Fibroblast of skin of left quadriceps (primary cell): ENCODE data around the gene SPDEF.
A peak's percentile ranks its signal among the peaks of the same experiment; 100 is the strongest.

Experiments used
- DNase-seq, 2 experiments: peaks; one replicate each; pipeline ENCODE4 v3.0.0-alpha.2; 2013; ENCODE audit warnings: low read depth in 2 of 2

Gene SPDEF

DNA sequence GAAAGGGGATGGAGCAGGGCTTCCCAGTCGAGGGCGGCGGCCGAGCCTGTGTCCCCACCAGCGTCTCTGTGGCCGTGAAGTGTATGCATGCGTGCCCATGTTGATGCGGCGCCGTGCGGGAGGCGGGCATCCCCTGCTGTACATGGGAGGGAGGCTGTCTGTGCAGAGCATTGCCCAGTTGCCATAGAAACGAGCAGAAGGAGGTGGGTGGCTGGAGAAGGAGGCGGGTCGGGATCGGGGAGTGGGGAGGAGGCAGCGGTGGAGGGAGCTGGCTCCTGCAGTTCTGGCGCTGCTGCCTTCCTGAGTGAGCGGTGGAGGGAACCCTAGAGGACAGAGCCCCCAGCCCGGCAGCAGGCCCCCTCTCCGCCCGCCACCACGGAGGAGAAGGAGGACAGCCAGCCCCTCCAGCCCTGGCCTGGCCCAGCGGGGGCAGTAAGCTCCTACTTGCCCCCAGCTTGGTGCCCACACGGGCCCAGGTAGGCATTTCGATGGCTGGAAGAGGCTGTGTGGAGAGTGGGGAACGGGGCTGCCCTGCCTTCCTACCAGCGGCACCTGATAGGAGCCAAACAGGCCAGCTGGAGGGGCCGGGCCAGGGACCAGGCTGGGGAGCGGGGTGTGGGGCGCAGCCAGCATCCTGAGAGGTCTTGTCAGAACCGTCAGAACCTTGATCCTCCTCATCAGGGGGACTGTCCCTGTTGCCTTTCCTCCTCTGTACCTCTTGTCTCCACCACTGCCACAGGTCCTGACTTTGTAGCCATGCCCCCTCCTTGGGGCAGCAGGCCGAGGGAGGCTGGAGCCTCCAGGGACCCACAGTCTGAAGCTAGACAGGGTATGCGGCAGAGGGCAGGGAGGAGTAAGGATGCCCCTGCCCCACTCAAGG lies 41.3 kb downstream of the SPDEF start:
- DNase-seq: no peak

DNA sequence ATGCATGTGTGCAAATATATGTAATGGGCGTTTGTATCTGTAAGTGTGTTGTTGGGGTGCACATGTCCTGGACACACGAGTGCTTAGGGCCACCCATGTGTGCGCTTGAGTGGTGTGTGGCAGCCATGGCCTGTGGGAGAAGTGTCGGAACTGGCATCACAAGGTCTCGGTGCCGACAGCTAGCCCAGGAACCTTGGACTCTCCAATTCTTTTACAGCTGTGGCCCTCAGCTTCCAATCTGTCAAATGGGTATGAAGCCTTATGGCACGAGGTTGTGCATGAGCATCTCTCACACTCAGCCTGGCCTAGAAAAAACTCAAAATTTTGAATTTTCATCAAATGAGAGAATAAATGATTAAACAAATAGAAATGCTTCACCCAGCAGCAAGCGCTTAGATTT lies 42.0 kb downstream of the SPDEF start:
- no peak for DNase-seq

DNA sequence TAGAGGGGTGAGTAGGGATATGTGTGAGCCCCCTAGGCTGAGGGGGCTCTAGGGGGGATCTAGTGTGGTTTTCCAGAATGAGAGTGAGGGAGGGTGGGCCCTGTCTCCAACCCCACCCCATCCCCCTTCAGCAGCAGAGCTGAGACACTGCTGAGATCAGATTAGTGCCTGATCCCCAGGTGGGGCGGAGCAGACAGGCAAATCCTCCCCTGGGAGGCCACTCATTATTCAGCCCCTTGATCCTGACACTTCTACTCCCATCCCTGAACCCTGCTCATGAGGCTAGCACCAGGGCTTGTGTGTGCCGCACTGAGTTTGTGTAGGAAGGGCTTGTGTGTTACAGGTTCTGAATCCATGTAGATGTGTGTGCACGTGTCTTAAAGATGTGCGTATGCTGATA lies 42.5 kb downstream of the SPDEF start:
- no peak for DNase-seq

DNA sequence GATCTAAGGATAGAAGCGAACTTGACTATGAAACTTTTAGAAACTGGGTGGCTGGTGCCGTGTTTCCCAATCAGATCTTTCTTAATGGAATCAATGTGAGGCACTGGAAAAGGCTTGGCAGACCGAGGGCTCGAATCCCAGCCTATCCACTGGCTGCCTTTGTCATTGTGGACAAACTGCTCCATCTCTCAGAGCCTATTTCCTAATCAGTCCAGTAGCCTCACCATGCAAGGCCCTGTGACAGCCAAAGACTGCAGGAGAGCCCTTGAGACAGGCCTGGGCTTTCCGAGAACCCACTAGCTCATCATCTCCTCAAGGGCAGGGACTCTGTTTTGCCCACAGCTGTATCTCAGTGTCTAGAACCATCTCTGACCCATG lies 43.4 kb downstream of the SPDEF start:
- DNase-seq: no peak

DNA sequence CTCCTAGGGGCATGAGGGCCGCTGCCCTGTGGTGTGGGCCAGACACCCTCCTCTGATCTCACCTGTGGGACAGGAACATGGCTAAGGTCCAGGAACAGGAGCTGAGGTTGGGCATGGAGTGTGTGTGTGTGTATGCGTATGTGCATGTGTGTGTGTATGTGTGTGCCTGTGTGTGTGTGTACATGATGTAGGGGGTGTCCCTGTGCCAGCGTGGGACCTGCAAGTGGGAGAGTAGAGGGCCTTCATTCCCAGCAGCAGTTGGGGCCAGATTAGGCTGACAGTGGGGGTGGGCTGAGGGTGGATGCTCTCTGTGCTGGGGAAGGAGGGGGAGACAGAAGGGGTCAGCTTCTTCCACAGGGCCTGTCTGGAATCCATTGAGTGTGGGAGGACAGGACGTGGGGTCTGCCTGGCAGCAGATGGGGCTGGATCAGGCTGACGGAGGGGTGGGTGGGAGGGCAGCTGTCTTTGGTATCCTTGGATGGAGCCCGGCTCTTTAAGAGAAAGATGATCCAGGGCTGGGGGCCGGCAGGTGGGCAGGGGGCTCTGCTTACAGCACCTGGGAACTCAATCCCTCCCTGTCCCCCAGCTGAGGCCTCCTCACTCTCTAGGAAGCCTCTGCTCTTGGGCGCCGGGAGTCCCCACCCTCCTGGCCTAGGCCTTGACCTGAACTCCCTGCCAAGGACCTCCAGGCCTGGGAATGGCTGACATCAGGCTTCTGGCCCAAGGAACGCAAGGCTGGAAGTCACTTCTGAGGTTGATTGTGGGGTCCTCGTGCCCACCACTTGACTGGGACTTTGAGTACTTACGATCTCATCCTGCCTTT lies 44.0 kb downstream of the SPDEF start:
- DNase-seq: no peak

DNA sequence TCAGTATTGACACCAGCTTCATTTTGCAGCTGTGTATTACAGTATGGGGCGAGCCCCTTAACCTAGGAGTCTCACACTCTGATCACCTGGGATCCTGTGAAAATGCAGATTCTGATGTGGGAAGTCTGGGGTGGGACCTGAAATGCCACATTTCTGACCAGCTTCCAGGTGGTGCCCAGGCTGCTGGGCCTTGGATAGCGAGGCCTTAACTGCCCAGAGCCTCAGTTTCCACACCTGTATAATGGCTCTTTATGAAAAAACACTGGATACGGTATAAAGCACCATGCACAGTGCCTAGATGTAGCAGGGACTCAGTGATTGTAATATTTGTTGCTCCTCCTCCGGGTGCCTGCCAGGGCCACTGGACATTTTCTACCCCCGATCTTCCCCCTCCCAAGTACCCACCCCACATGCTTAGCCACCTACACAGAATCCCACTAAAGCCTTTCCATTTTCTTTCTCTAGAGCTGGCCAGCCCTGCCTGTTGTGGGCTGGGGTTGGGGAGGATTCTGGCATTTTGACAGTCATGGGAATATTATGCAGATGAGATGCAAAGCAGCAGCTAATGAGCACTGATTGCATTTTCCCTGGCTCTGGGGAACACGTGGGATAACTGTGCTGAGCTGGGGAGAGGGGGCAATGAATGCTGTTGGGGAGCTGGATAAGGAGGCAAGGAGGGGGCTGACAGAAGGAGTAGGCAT lies 44.8 kb downstream of the SPDEF start:
- no peak for DNase-seq

DNA sequence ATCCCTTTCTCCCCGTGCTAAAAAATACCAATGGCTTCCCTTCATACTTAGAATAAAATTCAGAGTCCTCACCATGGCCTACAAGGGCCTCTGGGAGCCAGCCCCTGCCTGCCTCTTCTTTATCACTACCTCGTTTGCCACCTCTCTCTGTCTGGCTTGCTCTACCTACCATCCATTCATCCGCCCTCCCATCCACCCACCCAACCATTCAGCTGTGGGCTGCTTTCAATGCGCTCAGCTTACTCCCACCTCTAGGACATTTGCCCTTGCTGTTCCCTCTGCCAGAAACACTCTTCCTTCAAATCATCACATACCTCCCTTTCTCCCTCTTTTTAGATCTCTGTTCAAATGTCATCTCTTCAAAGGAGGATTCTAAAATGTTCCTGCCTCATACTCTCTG lies 45.8 kb downstream of the SPDEF start:
- DNase-seq: no peak

DNA sequence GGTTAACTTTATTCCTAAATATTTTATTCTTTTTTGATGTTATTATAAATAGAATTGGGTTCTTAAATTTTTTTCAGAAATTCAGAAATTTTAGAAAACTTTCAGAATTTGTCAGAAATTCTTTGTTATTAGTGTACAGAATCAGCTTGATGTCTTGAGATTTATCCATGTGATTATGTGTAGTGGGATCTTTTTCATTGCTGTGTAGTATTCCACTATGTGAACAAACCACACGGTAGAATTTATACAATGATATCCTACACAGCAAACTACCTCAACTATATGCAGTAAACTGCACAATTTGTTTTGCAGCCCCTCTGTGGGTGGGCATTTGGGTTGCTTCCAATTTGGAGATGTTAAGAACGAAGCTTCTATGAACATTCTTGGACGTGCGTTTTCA lies 46.3 kb downstream of the SPDEF start:
- no peak for DNase-seq

DNA sequence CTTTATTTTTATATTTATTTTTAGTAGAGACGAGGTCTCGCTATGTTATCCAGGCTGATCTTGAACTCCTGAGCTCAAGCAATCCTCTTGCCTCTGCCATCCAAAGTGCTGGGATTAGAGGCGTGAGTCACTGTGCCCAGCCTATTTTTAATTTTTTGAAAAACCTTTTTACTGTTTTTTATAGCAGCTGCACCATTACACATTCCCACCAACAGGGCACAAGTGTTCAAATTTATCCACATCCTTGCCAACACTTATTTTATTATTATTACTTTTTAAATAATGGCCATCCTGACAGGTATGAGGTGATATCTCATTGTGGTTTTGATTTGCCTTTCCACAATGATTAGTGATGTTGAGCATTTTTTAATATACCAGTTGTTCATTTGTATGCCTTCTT lies 47.7 kb downstream of the SPDEF start:
- no peak for DNase-seq

DNA sequence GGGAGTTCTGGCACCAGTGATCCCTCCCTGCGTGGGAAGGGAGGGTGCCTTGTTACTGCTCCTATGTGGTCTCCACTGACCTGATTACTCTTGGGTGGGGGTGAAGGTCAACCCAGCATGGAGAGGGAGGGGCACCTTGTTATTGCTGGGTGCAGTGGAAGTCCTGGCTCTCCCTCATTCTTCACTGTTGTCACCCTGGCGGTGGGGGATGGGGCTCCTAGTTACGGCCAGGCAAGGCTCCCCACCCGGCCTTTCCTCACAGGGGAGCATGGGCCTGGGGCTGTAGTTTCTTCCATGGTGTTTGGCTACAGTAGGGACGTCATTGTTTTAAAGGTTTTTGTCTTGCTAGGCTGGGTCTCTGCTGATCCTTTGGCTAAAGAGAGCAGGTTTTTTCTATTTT lies 49.4 kb downstream of the SPDEF start:
- DNase-seq: no peak

DNA sequence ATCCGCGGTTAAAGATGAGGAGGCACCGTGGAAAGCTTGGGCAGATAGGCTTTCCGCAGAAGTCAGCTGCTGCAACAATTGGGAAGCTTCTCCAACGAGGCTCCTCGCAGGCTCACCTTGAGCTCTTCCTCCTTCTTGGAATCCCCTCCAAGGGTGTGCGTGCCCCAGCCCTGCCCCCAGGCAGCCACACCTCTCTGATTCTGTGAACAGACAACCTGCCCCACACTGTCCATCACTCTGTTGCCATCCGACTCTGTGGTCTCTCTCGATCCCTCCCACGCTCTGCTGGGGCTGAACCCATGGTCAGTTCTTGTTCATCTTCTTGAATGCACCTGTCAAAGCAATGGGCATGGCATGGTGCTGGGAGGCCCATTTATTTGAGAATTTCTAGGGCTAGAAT lies 58.7 kb downstream of the SPDEF start:
- DNase-seq: no peak

DNA sequence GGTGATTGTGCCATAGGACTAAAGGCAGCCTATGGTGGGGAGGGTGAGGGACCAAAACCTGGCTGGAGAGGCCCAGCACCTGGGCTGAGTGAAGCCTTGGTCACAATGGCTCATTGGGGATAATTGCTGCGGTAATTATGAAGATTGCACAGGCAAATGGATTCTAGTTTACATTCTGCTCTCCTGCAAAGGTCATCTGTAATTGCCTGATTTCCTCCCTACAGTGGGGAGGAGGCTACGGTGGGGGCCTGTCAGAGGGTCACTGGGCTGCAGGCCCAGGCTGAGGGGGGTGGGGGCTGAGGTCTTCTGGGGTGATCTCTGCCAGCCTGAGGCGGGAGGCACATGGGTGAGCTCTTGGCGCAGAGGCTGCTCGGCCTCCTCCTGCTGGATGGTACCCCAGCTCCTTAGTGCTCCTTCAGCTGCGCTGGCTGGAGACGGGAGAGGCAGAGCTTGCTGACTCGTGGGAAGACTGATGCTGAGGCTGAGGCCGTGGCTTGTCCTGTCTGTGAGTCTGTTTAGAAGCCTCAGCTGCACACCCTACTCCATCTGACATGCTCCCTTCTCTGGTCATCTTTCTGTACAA lies 59.9 kb downstream of the SPDEF start:
- DNase-seq: no peak

DNA sequence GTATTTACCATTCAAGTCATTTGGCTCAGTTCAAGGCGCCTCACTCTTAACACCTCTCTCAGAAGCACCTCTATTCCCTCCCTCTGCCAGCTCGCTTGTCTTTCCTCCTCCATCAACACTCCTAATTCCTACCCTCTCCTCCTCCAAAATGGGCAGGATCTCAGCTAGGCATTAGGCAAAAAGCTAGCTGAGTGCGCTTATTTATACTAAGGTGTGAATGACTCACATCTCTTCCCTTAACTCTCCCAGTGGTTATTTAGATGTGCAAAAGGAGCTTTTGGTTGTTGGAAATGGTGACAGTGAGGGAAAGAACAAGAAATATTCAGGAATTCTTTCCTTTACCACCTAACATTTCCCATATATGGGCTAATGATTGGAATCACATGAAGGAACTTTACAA lies 61.2 kb downstream of the SPDEF start:
- DNase-seq: no peak

DNA sequence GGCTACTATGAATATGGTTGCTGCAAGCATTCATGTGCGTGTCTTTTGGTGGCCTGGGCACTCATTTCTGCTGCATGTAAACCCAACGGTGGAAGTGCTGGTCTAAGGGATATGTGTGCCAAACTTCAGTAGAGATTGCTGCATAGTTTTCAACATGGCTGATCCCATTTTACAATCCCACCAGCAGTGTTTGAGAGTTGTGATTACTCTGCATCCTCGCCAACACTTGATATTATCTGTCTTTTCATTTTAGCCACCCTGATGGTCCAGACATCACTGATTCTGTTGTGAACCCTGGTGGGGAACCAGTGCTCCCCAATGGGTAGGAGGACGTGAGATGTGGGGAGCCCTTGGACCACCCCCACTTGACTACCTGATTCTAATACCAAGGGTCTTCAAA lies 62.8 kb downstream of the SPDEF start:
- no peak for DNase-seq

DNA sequence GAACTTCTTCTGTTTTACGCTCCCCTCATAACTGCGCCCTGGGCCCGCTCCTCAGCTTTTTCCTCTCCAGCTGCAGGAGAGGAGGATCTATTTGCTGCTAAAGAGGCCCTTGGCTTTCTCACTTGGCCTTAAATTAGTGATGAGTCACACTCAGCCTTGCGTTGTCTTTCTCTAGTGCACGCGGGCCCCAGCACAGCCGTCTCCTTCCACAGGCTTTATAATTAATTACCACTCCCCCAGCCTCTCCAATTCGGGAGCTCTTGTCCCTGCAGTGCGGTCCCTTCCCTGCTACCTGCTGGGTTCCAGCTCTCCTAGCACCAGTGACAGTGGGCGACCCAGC lies 65.1 kb downstream of the SPDEF start:
- DNase-seq: peak in 1 of 2 experiments; percentile 8

DNA sequence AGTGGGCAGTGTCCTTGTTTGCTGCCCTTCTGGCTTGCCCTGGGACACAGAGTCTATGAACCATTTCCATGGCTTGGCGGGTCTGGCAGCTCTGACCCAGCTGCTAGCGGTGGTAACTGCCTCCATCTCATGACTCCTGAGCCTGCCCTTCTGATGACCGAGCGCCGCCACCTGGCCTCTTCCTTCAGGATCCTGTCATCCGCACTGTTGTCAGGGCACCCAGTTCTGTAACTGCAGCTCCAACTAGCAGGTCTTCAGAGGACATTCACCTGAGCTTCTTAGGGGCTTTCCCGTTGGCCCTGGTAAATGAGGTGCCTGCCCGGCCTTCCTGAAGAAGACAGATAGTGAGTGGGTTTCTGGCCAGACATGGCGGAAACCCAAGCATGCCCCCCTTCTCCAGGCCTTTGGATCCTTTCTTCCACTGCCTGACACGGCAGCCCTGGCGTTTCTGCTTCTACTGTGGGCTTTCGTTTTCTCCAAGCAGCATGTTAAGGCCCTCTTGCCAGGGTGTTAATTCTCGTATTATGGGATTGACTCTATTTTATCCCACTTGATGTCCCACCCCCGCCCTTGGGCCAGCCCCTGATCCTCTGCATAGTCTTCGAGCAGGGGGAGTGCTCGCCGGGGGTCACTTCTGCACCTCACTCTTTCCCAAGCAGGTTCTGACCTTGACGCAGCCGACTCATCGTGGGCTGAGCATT lies 65.6 kb downstream of the SPDEF start:
- DNase-seq: no peak

DNA sequence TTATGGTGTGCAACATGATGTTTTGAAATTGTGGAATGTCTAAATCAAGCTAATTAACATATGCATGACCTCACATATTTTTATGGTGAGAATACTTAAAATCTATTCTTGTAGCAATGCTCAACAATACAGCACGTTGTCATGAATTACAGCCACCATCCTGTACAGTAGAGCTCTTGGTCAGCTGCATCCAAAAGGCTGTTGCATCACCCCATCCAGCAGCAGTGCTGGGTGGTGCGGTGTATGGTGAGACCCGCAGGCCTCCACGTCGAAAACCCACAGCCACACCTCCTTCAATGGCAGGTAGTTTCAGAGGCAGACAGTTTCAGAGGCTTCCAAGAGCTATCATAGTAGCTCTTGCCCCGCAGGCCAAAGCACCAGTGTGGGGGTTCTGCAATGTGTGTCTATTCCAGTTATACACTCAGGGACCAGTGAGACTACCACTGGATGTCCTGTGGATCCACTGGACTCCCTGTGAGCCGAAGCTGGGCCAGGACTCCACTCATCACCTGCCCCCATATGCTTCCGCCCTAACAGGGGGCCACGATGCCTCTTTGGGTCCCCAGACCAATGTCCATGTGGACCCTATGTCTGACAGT lies 66.8 kb downstream of the SPDEF start:
- DNase-seq: no peak
